ENCODE measurements around the gene SIAH2. TPM values are rescaled to one million over a fixed set of nuclear protein-coding genes. Genes with fewer than 3 reads are reported as not detected.

Gene SIAH2
- total and polyA plus RNA-seq, 2 experiments from 2014 or later = 6.3 to 28.8 TPM

DNA sequence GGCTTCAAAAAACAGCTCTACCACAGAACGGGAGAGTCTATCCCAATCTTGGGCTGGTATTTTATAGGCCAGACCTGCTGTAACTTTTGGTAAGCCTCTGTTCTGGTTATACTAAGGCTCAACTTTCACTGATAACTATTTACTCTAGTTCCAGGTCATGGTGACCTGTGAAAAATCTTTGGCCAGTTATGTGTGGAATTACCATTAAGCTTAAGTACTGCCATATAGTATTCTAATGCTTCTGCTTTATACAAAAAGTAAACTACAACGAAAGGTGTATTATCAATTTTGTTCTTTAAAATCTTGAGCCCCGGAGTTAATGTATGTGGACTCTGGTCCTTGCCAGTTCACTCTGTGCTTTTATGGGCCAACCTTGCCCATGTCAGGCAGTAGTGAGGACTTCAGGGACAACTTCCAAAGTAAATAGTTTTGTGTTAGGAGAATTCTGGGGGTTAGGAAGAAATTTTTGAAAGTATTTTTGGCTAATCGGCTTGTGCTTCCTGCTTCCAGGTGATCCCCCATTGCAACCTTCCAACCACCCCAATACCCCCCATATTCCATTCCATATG is 6.4 kb downstream of the SIAH2 start (continued):
- TF ChIP-seq ZNF331 (CRISPR knock-in tag; IDR thresholded peaks at IDR 0.05; ENCODE audit: low read depth) = no peak
- TF ChIP-seq, protein P1, sequence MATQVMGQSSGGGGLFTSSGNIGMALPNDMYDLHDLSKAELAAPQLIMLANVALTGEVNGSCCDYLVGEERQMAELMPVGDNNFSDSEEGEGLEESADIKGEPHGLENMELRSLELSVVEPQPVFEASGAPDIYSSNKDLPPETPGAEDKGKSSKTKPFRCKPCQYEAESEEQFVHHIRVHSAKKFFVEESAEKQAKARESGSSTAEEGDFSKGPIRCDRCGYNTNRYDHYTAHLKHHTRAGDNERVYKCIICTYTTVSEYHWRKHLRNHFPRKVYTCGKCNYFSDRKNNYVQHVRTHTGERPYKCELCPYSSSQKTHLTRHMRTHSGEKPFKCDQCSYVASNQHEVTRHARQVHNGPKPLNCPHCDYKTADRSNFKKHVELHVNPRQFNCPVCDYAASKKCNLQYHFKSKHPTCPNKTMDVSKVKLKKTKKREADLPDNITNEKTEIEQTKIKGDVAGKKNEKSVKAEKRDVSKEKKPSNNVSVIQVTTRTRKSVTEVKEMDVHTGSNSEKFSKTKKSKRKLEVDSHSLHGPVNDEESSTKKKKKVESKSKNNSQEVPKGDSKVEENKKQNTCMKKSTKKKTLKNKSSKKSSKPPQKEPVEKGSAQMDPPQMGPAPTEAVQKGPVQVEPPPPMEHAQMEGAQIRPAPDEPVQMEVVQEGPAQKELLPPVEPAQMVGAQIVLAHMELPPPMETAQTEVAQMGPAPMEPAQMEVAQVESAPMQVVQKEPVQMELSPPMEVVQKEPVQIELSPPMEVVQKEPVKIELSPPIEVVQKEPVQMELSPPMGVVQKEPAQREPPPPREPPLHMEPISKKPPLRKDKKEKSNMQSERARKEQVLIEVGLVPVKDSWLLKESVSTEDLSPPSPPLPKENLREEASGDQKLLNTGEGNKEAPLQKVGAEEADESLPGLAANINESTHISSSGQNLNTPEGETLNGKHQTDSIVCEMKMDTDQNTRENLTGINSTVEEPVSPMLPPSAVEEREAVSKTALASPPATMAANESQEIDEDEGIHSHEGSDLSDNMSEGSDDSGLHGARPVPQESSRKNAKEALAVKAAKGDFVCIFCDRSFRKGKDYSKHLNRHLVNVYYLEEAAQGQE (IDR thresholded peaks at IDR 0.05; ENCODE audit: unreplicated experiment) = no peak
- no peak for TF ChIP-seq NANOG (IDR thresholded peaks at IDR 0.05; ENCODE audit: borderline replicate concordance)
- no peak for TF ChIP-seq EZH2phosphoT487 (IDR thresholded peaks at IDR 0.05; ENCODE audit: unreplicated experiment)

DNA sequence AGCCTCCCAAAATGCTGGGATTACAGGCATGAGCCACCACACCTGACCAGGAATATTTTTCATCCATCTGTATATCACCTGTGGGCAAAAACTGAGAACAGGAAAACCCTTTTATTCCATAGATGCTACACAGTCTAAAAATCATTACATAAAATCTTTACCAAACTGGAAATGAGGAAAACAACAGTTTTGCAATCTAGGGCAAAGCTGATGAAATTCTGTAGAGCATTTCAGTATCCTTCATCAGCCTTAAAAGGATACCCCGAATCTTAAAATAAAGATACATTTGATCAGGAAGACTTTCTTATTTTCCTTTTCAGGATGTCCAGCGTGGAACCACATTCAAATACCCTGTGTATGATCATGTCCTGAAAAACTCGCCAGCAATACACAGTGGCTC is 7.1 kb downstream of the SIAH2 start:
- Histone ChIP-seq H3K27me3 (ENCODE audit: insufficient read depth) (peaks cover 5% of the 10 kb centered on the region), H3K9me2 (ENCODE audit: insufficient read depth) (no peaks in the 10 kb centered on the region), H3K36me3 (ENCODE audit: insufficient read depth) (no peaks in the 10 kb centered on the region), H3K4me1 (ENCODE audit: insufficient read depth) (peaks cover 10% of the 10 kb centered on the region), H3F3A (replicated peaks; ENCODE audit: low read depth) (no peaks in the 10 kb centered on the region), H3K27ac (ENCODE audit: low read depth) (no peak overlapping the region), H3K79me2 (replicated peaks; ENCODE audit: insufficient read depth) (peaks cover 26% of the 10 kb centered on the region), H4K20me1 (replicated peaks; ENCODE audit: insufficient read depth) (no peaks in the 10 kb centered on the region; the same call in 1 of the 2 replicates), H3K4me2 (no peak overlapping the region), H3K4me3 (no peak overlapping the region), H2AFZ (no peak overlapping the region)
- Mint-ChIP-seq H3K27ac (no peak overlapping the region), H3K36me3 (ENCODE audit: low read depth) (no peaks in the 10 kb centered on the region), H3K4me1 (peaks cover 16% of the 10 kb centered on the region), H3K4me3 (no peak overlapping the region), H3K27me3 (ENCODE audit: insufficient read depth, low read depth, poor library complexity) (peaks cover 2% of the 10 kb centered on the region), H3K9me3 (no peaks in the 10 kb centered on the region)
- no peak for TF ChIP-seq ZNF331 (CRISPR knock-in tag; IDR thresholded peaks at IDR 0.05; ENCODE audit: low read depth)
- TF ChIP-seq, protein P1 (IDR thresholded peaks at IDR 0.05; ENCODE audit: unreplicated experiment) = no peak
- no peak for TF ChIP-seq NANOG (IDR thresholded peaks at IDR 0.05; ENCODE audit: borderline replicate concordance)
- no peak for DNase-seq (ENCODE audit: low spot score)
- ATAC-seq = no peak

DNA sequence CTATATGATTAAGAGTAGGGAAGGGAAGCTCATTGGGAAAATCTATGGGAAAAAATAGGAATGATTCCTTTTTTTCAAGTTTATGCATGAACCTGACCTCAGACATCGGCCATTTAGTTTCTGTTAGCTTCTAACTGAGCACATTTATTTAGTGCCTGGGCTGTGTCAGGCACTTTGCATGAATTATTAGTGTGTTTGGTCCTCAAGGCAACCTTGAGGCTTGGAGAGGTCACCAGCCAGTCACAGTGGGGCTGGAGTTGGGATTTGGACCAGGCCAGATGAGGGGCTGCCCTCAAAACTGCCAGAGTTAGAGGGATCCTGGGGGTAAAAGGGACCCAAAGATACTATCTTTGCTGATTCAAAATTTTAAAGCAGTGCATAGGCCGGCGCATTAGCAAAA is 8.1 kb downstream of the SIAH2 start:
- H3K36me3 Mint-ChIP-seq (ENCODE audit: low read depth) = no peaks in the 10 kb centered on the region
- DNase-seq (ENCODE audit: low spot score) (no peak), ATAC-seq (no peak)
- Histone ChIP-seq H3K4me2 (no peak overlapping the region), H4K20me1 (replicated peaks; ENCODE audit: insufficient read depth) (no peaks in the 10 kb centered on the region; the same call in 1 of the 2 replicates), H3F3A (replicated peaks; ENCODE audit: low read depth) (no peaks in the 10 kb centered on the region), H3K4me3 (no peak overlapping the region), H3K36me3 (ENCODE audit: insufficient read depth) (no peaks in the 10 kb centered on the region), H2AFZ (no peak overlapping the region), H3K79me2 (replicated peaks; ENCODE audit: insufficient read depth) (peaks cover 16% of the 10 kb centered on the region), H3K27me3 (ENCODE audit: insufficient read depth) (no peaks in the 10 kb centered on the region), H3K4me1 (ENCODE audit: insufficient read depth) (no peaks in the 10 kb centered on the region), H3K27ac (ENCODE audit: low read depth) (no peak overlapping the region), H3K9me2 (ENCODE audit: insufficient read depth) (no peaks in the 10 kb centered on the region)
- peaks cover 11% of the 10 kb centered on the region; the same call in 2 of the 3 replicates for H3K4me1 Mint-ChIP-seq
- no peak overlapping the region for H3K4me3 Mint-ChIP-seq
- H3K27me3 Mint-ChIP-seq (ENCODE audit: insufficient read depth, low read depth, poor library complexity) = peaks cover 2% of the 10 kb centered on the region
- H3K27ac Mint-ChIP-seq = no peak overlapping the region
- no peaks in the 10 kb centered on the region for H3K9me3 Mint-ChIP-seq
- TF ChIP-seq EZH2phosphoT487 (IDR thresholded peaks at IDR 0.05; ENCODE audit: unreplicated experiment) = no peak
- TF ChIP-seq STAT1 (IDR thresholded peaks at IDR 0.05; ENCODE audit: unreplicated experiment) = no peak
- TF ChIP-seq, protein P2, sequence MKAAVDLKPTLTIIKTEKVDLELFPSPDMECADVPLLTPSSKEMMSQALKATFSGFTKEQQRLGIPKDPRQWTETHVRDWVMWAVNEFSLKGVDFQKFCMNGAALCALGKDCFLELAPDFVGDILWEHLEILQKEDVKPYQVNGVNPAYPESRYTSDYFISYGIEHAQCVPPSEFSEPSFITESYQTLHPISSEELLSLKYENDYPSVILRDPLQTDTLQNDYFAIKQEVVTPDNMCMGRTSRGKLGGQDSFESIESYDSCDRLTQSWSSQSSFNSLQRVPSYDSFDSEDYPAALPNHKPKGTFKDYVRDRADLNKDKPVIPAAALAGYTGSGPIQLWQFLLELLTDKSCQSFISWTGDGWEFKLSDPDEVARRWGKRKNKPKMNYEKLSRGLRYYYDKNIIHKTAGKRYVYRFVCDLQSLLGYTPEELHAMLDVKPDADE (IDR thresholded peaks at IDR 0.05) = no peak
- TF ChIP-seq EZH2 (IDR thresholded peaks at IDR 0.05; ENCODE audit: low read depth, unreplicated experiment) = no peak
- TF ChIP-seq NANOG (IDR thresholded peaks at IDR 0.05; ENCODE audit: borderline replicate concordance) = no peak
- TF ChIP-seq ZNF114 (CRISPR knock-in tag; IDR thresholded peaks at IDR 0.05) = no peak
- no peak for TF ChIP-seq JUNB (IDR thresholded peaks at IDR 0.05; ENCODE audit: unreplicated experiment)
- TF ChIP-seq, protein P3, sequence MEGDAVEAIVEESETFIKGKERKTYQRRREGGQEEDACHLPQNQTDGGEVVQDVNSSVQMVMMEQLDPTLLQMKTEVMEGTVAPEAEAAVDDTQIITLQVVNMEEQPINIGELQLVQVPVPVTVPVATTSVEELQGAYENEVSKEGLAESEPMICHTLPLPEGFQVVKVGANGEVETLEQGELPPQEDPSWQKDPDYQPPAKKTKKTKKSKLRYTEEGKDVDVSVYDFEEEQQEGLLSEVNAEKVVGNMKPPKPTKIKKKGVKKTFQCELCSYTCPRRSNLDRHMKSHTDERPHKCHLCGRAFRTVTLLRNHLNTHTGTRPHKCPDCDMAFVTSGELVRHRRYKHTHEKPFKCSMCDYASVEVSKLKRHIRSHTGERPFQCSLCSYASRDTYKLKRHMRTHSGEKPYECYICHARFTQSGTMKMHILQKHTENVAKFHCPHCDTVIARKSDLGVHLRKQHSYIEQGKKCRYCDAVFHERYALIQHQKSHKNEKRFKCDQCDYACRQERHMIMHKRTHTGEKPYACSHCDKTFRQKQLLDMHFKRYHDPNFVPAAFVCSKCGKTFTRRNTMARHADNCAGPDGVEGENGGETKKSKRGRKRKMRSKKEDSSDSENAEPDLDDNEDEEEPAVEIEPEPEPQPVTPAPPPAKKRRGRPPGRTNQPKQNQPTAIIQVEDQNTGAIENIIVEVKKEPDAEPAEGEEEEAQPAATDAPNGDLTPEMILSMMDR (conservative IDR thresholded peaks at IDR 0.05; ENCODE audit: low read depth in 2 of 2) = no peak
- TF ChIP-seq POLR2AphosphoS5 (IDR thresholded peaks at IDR 0.05; ENCODE audit: low read depth) = no peak
